Chondrocyte (in vitro differentiated cells): Measurements from ENCODE around the gene LRP6. TPM values are rescaled to one million over a fixed set of nuclear protein-coding genes. Genes with fewer than 3 reads are reported as not detected.
A peak's percentile ranks its signal among the peaks of the same experiment; 100 is the strongest.
"Not testable (repeated sequence)": the region's sequence is repeated elsewhere in the genome, so short reads cannot be mapped to it uniquely, and the experiment has no call there.

Experiments used
- DNase-seq: peaks from one replicate; pipeline ENCODE4 v3.0.0; 2021; ENCODE audit warnings: mixed read lengths, low spot score
- H3K27ac Mint-ChIP-seq: one replicate; pipeline ENCODE4 v1.8.0; 2021; ENCODE audit warnings: mild to moderate bottlenecking, moderate library complexity, mixed read lengths; ENCODE audit not compliant: unreplicated experiment
- H3K27me3 Mint-ChIP-seq: 2 replicates; pipeline ENCODE4 v1.8.0; 2021; ENCODE audit warnings: low read depth, mixed read lengths
- H3K36me3 Mint-ChIP-seq: 2 replicates; pipeline ENCODE4 v1.8.0; 2021; ENCODE audit warnings: low read depth, mixed read lengths
- H3K4me1 Mint-ChIP-seq: 2 replicates; pipeline ENCODE4 v1.8.0; 2021; ENCODE audit warnings: low read depth, mild to moderate bottlenecking, mixed read lengths
- H3K4me3 Mint-ChIP-seq: one replicate; pipeline ENCODE4 v1.8.0; 2021; ENCODE audit warnings: mild to moderate bottlenecking, moderate library complexity, mixed read lengths; ENCODE audit not compliant: unreplicated experiment
- H3K9me3 Mint-ChIP-seq: 2 replicates; pipeline ENCODE4 v1.8.0; 2021; ENCODE audit warnings: low read depth, mixed read lengths
- CTCF ChIP-seq: fragments of 200-600 bp; sonication (generic); IDR thresholded peaks from 2 replicates; pipeline ENCODE4 v1.5.0; 2021; ENCODE audit warnings: antibody characterized with exemption, mild to moderate bottlenecking, moderate library complexity
- total RNA-seq: library from RNA; stranded (reverse); gene quantifications from 3 replicates; pipeline ENCODE4 v1.2.1, GENCODE V29; 2021

The LRP6 gene
- total RNA-seq, 1 donor from 2014 or later = 41.4 TPM

- peak overlapping the region; percentile 78 for H3K4me3 Mint-ChIP-seq
- H3K36me3 Mint-ChIP-seq = no peaks in the 10 kb centered on the region
- peak overlapping the region; percentile 99 for H3K27ac Mint-ChIP-seq
- no peak for TF ChIP-seq CTCF
- H3K4me1 Mint-ChIP-seq = peaks cover 37% of the 10 kb centered on the region
- no peaks in the 10 kb centered on the region for H3K9me3 Mint-ChIP-seq
- H3K27me3 Mint-ChIP-seq = no peaks in the 10 kb centered on the region
- no peak for DNase-seq
Measured at GRCh38 chr12:12265571-12266388, 1.1 kb downstream of the LRP6 start.

- Mint-ChIP-seq H3K27me3 (no peaks in the 10 kb centered on the region), H3K27ac (peak overlapping the region; percentile 99), H3K4me3 (peak overlapping the region; percentile 78), H3K9me3 (no peaks in the 10 kb centered on the region), H3K36me3 (no peaks in the 10 kb centered on the region), H3K4me1 (peaks cover 40% of the 10 kb centered on the region)
- no peak for DNase-seq
- TF ChIP-seq CTCF = no peak
Measured at GRCh38 chr12:12265035-12265434, 1.8 kb downstream of the LRP6 start.

- TF ChIP-seq CTCF = no peak
- Mint-ChIP-seq H3K27ac (peak overlapping the region; percentile 99), H3K36me3 (no peaks in the 10 kb centered on the region), H3K4me1 (peaks cover 42% of the 10 kb centered on the region), H3K9me3 (no peaks in the 10 kb centered on the region), H3K4me3 (peak overlapping the region; percentile 78), H3K27me3 (no peaks in the 10 kb centered on the region)
- no peak for DNase-seq
Measured at GRCh38 chr12:12263909-12264308, 2.9 kb downstream of the LRP6 start.

- not testable (repeated sequence) for H3K9me3 Mint-ChIP-seq, H3K27me3 Mint-ChIP-seq
Measured at GRCh38 chr12:12256291-12256757, 10.5 kb downstream of the LRP6 start.

GRCh38 chr12:12254553-12254952 is 12.3 kb downstream of the LRP6 start:
- H3K36me3 Mint-ChIP-seq = no peaks in the 10 kb centered on the region
- no peaks in the 10 kb centered on the region for H3K9me3 Mint-ChIP-seq
- no peak overlapping the region for H3K27ac Mint-ChIP-seq
- peaks cover 23% of the 10 kb centered on the region for H3K4me1 Mint-ChIP-seq
- no peak overlapping the region for H3K4me3 Mint-ChIP-seq
- no peak for DNase-seq
- no peaks in the 10 kb centered on the region for H3K27me3 Mint-ChIP-seq
- no peak for TF ChIP-seq CTCF

More at GRCh38 chr12:12256291-12256757, 10.5 kb downstream of the LRP6 start:
- not testable (repeated sequence) for H3K27ac Mint-ChIP-seq, DNase-seq, H3K36me3 Mint-ChIP-seq, H3K4me3 Mint-ChIP-seq
- peaks cover 27% of the 10 kb centered on the region for H3K4me1 Mint-ChIP-seq
